ENCODE measurements around the gene IFNA6.

- TF ChIP-seq CTCF (conservative IDR thresholded peaks at IDR 0.05; ENCODE audit: low read depth, low read length) (no peak), RAD21 (IDR thresholded peaks at IDR 0.05; ENCODE audit: low read length) (no peak), FOS (IDR thresholded peaks at IDR 0.05; ENCODE audit: low read depth, low read length) (no peak), RCOR1 (IDR thresholded peaks at IDR 0.05; ENCODE audit: insufficient replicate concordance, low read length) (no peak), MXI1 (IDR thresholded peaks at IDR 0.05; ENCODE audit: borderline replicate concordance, low read depth, low read length) (no peak), USF2 (IDR thresholded peaks at IDR 0.05; ENCODE audit: low read depth, low read length) (no peak), CEBPB (IDR thresholded peaks at IDR 0.05; ENCODE audit: low read depth, low read length) (no peak), SMC3 (IDR thresholded peaks at IDR 0.05; ENCODE audit: low read depth, low read length) (no peak), POLR2A (IDR thresholded peaks at IDR 0.05; ENCODE audit: low read depth, low read length) (no peak), MAFK (IDR thresholded peaks at IDR 0.05; ENCODE audit: low read depth, low read length) (no peak), RFX5 (IDR thresholded peaks at IDR 0.05; ENCODE audit: low read depth, low read length) (no peak)
Measured at GRCh38 chr9:21333226-21333625, 17.5 kb downstream of the IFNA6 start.

All from IMR-90 (cell line).